ENCODE results near the gene PPP3CB.

Gene PPP3CB

DNA sequence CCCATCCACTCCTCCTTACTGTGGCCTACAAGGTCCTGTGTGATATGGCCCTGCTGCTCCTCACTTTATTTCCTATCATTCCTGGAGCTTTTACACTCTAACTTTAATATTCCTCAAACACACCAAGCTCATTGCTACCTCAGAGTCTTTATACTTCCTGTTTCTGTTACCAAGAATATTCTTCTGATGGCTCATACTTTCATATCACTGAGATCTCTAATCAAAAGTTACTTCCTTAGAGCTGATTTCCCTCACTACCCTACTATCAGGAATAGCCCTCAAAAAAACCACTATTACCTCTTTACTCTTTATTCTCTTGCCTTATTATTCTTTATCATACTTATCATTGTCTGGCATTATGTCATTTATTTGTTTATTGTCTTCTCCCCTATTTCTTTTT is 5.8 kb upstream of the PPP3CB start:
- Histone ChIP-seq H3K27me3 (ENCODE audit: insufficient read depth, insufficient read length) (no peaks in the 10 kb centered on the region), H3K4me3 (ENCODE audit: insufficient read length, low read depth) (no peak overlapping the region), H3K9me3 (ENCODE audit: insufficient read depth, low read length) (no peaks in the 10 kb centered on the region), H3K4me1 (ENCODE audit: insufficient read depth, insufficient read length) (no peaks in the 10 kb centered on the region), H3K9ac (ENCODE audit: insufficient read length, low read depth) (no peak overlapping the region), H3K36me3 (ENCODE audit: insufficient read depth, insufficient read length, low read length) (peaks cover 36% of the 10 kb centered on the region)
- DNase-seq (ENCODE audit: low read depth, low spot score) = no peak
- TF ChIP-seq YY1 (IDR thresholded peaks at IDR 0.05; ENCODE audit: insufficient read depth, insufficient read length) (no peak), ZNF274 (IDR thresholded peaks at IDR 0.05; ENCODE audit: low read depth, low read length) (no peak), SUZ12 (IDR thresholded peaks at IDR 0.05; ENCODE audit: extremely low read depth, insufficient read depth, insufficient read length) (no peak)

GRCh38 chr10:73497623-73498022 is 1.8 kb upstream of the PPP3CB start:
- H3K9ac ChIP-seq (ENCODE audit: insufficient read length, low read depth) = no peak overlapping the region
- no peak for DNase-seq (ENCODE audit: low read depth, low spot score)
- H3K4me1 ChIP-seq (ENCODE audit: insufficient read depth, insufficient read length) = no peaks in the 10 kb centered on the region
- peaks cover 24% of the 10 kb centered on the region for H3K36me3 ChIP-seq (ENCODE audit: insufficient read depth, insufficient read length, low read length)
- no peak overlapping the region for H3K4me3 ChIP-seq (ENCODE audit: insufficient read length, low read depth)
- TF ChIP-seq YY1 (IDR thresholded peaks at IDR 0.05; ENCODE audit: insufficient read depth, insufficient read length) (no peak), ZNF274 (IDR thresholded peaks at IDR 0.05; ENCODE audit: low read depth, low read length) (no peak), SUZ12 (IDR thresholded peaks at IDR 0.05; ENCODE audit: extremely low read depth, insufficient read depth, insufficient read length) (no peak)
- no peaks in the 10 kb centered on the region for H3K27me3 ChIP-seq (ENCODE audit: insufficient read depth, insufficient read length)
- no peaks in the 10 kb centered on the region for H3K9me3 ChIP-seq (ENCODE audit: insufficient read depth, low read length)

DNA sequence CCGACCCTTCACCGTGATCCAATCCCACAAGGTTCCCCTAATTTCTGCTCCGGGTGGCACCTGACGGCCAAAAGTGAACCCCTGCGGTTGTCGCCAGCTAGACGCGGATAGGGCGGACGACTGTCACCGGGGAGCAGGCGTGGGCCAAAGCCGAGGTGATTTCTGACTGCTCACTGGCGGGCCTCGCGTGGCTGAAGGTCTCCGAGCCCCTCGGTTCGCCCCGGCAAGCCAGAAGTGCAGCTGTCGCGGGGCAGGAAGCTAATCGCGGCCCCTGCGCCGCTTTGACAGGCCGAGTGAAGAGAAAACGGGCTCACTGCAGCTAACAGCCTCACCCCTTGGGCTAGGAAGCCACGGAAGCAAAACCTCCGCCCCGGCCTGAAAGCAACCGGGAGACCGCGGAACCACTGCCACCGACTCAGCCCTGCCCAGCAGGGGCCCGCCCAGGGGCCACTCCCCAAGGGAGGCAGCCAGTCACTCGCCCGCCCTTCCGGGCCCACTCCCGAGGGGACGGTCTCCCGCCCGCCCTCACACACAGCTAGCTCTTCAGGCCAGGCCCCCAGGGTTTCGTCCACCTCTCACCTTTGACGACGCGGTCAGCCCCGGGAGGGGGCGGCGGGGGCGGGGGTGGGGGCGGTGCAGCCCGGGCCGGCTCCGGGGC is 469 bp downstream of the PPP3CB start:
- Histone ChIP-seq H3K27me3 (ENCODE audit: insufficient read depth, insufficient read length) (no peaks in the 10 kb centered on the region), H3K4me1 (ENCODE audit: insufficient read depth, insufficient read length) (no peaks in the 10 kb centered on the region), H3K36me3 (ENCODE audit: insufficient read depth, insufficient read length, low read length) (peaks cover 18% of the 10 kb centered on the region), H3K4me3 (ENCODE audit: insufficient read length, low read depth) (peak overlapping the region; percentile 94), H3K9me3 (ENCODE audit: insufficient read depth, low read length) (no peaks in the 10 kb centered on the region), H3K9ac (ENCODE audit: insufficient read length, low read depth) (peak overlapping the region; percentile 93)
- no peak for TF ChIP-seq ZNF274 (IDR thresholded peaks at IDR 0.05; ENCODE audit: low read depth, low read length)
- TF ChIP-seq YY1 (IDR thresholded peaks at IDR 0.05; ENCODE audit: insufficient read depth, insufficient read length) = no peak
- no peak for TF ChIP-seq SUZ12 (IDR thresholded peaks at IDR 0.05; ENCODE audit: extremely low read depth, insufficient read depth, insufficient read length)
- DNase-seq (ENCODE audit: low read depth, low spot score) = peak; percentile 23

- no peak for TF ChIP-seq ZNF274 (IDR thresholded peaks at IDR 0.05; ENCODE audit: low read depth, low read length)
- TF ChIP-seq SUZ12 (IDR thresholded peaks at IDR 0.05; ENCODE audit: extremely low read depth, insufficient read depth, insufficient read length) = no peak
- TF ChIP-seq YY1 (IDR thresholded peaks at IDR 0.05; ENCODE audit: insufficient read depth, insufficient read length) = no peak
- DNase-seq (ENCODE audit: low read depth, low spot score) = no peak
Measured at GRCh38 chr10:73494877-73495225, 973 bp downstream of the PPP3CB start.

DNA sequence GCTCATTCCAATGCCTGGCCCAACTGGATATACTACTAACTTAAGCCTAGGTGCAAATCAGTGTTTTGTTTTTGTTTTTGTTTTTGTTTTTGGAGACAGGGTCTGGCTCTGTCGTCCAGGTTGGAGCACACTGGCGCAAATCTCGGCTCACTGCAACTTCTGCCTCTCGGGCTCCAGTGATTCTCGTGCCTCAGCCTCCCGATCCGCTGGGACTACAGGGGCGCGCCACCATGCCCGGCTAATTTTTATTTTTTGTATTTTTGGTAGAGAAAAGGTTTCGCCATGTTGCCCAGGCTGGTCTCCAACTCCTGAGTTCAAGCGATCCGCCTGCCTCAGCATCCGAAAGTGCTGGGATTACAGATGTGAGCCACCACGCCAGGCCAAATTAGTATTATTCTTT is 1.6 kb downstream of the PPP3CB start:
- Histone ChIP-seq H3K9ac (ENCODE audit: insufficient read length, low read depth) (no peak overlapping the region), H3K4me3 (ENCODE audit: insufficient read length, low read depth) (no peak overlapping the region), H3K4me1 (ENCODE audit: insufficient read depth, insufficient read length) (no peaks in the 10 kb centered on the region), H3K9me3 (ENCODE audit: insufficient read depth, low read length) (no peaks in the 10 kb centered on the region), H3K27me3 (ENCODE audit: insufficient read depth, insufficient read length) (no peaks in the 10 kb centered on the region), H3K36me3 (ENCODE audit: insufficient read depth, insufficient read length, low read length) (peaks cover 8% of the 10 kb centered on the region)
- TF ChIP-seq YY1 (IDR thresholded peaks at IDR 0.05; ENCODE audit: insufficient read depth, insufficient read length) (no peak), SUZ12 (IDR thresholded peaks at IDR 0.05; ENCODE audit: extremely low read depth, insufficient read depth, insufficient read length) (no peak), ZNF274 (IDR thresholded peaks at IDR 0.05; ENCODE audit: low read depth, low read length) (no peak)
- DNase-seq (ENCODE audit: low read depth, low spot score) = no peak

More at GRCh38 chr10:73494877-73495225, 973 bp downstream of the PPP3CB start:
- no peaks in the 10 kb centered on the region for H3K9me3 ChIP-seq (ENCODE audit: insufficient read depth, low read length)
- H3K36me3 ChIP-seq (ENCODE audit: insufficient read depth, insufficient read length, low read length) = peaks cover 13% of the 10 kb centered on the region
- no peaks in the 10 kb centered on the region for H3K27me3 ChIP-seq (ENCODE audit: insufficient read depth, insufficient read length)
- H3K4me3 ChIP-seq (ENCODE audit: insufficient read length, low read depth) = peak overlapping the region; percentile 94
- H3K4me1 ChIP-seq (ENCODE audit: insufficient read depth, insufficient read length) = no peaks in the 10 kb centered on the region
- H3K9ac ChIP-seq (ENCODE audit: insufficient read length, low read depth) = peak overlapping the region; percentile 93

- TF ChIP-seq ZNF274 (IDR thresholded peaks at IDR 0.05; ENCODE audit: low read depth, low read length) (no peak), YY1 (IDR thresholded peaks at IDR 0.05; ENCODE audit: insufficient read depth, insufficient read length) (no peak), SUZ12 (IDR thresholded peaks at IDR 0.05; ENCODE audit: extremely low read depth, insufficient read depth, insufficient read length) (no peak)
- Histone ChIP-seq H3K36me3 (ENCODE audit: insufficient read depth, insufficient read length, low read length) (peaks cover 8% of the 10 kb centered on the region), H3K4me3 (ENCODE audit: insufficient read length, low read depth) (no peak overlapping the region), H3K9me3 (ENCODE audit: insufficient read depth, low read length) (no peaks in the 10 kb centered on the region), H3K4me1 (ENCODE audit: insufficient read depth, insufficient read length) (no peaks in the 10 kb centered on the region), H3K27me3 (ENCODE audit: insufficient read depth, insufficient read length) (no peaks in the 10 kb centered on the region), H3K9ac (ENCODE audit: insufficient read length, low read depth) (no peak overlapping the region)
- DNase-seq (ENCODE audit: low read depth, low spot score) = no peak
Measured at GRCh38 chr10:73493781-73494180, 2.0 kb downstream of the PPP3CB start.

- peaks cover 8% of the 10 kb centered on the region for H3K36me3 ChIP-seq (ENCODE audit: insufficient read depth, insufficient read length, low read length)
- no peak overlapping the region for H3K9ac ChIP-seq (ENCODE audit: insufficient read length, low read depth)
- H3K4me3 ChIP-seq (ENCODE audit: insufficient read length, low read depth) = no peak overlapping the region
- DNase-seq (ENCODE audit: low read depth, low spot score) = no peak
- H3K27me3 ChIP-seq (ENCODE audit: insufficient read depth, insufficient read length) = no peaks in the 10 kb centered on the region
- TF ChIP-seq YY1 (IDR thresholded peaks at IDR 0.05; ENCODE audit: insufficient read depth, insufficient read length) (no peak), SUZ12 (IDR thresholded peaks at IDR 0.05; ENCODE audit: extremely low read depth, insufficient read depth, insufficient read length) (no peak), ZNF274 (IDR thresholded peaks at IDR 0.05; ENCODE audit: low read depth, low read length) (no peak)
- H3K9me3 ChIP-seq (ENCODE audit: insufficient read depth, low read length) = no peaks in the 10 kb centered on the region
- H3K4me1 ChIP-seq (ENCODE audit: insufficient read depth, insufficient read length) = no peaks in the 10 kb centered on the region
Measured at GRCh38 chr10:73486601-73487000, 9.2 kb downstream of the PPP3CB start.

Measured in NT2/D1 (cell line).